Heart left ventricle (tissue), 13 donors: Measurements from ENCODE around the gene TSPAN11.

Experiments used
- POLR2A ChIP-seq, 2 donors: fragments of 450-650 bp; IDR thresholded peaks; one replicate each; pipeline ENCODE4 v1.6.1; 2017; ENCODE audit warnings: antibody characterized with exemption in 2 of 2, mild to moderate bottlenecking in 2 of 2, moderate library complexity in 2 of 2
- TF ChIP-seq, protein P1 (sequence below), 12 donors: fragments of 200-600 bp; sonication (generic) in 4 of 12; IDR thresholded peaks; one replicate each; pipeline versions ENCODE4 v1.5.0 to v1.8.0; 2018 to 2022; ENCODE audit warnings: antibody characterized with exemption in 12 of 12, mild to moderate bottlenecking in 5 of 12
- donor health status: ischemic (EF 13 %, LVEDD 7.1; RV severe dilation, severe dysfunction).
- donor health status: DM: no; HTN: yes; CAD: no.
- donor health status: DM: no; HTN: no; CAD: no.
- donor health status: ischemic (EF 25% LVEDD 6.9; RV normal size, moderate dysfunction).
- donor health status: ischemic (EF 25% LVEDD 5.7; RV mildly dilated, moderate dysfunction).
- donor health status: ischemic (EF 35%, LVEDD 5.7; RV mildly dilated, moderate dysfunction).
- donor health status: nonischemic (EF 11% LVEDD 7.7; RV severe dilation, severe dysfunction).
- donor health status: DM: yes; HTN: yes; CAD: no.
- donor health status: PGD.
- donor health status: ischemic (EF 29% LVEDD 5.4; RV normal size, mild dysfunction).
- donor health status: nonischemic (EF 23%, LVEDD 6.1; RV moderate dilation, normal function).

GRCh38 chr12:30977124-30977523 is 50.6 kb downstream of the TSPAN11 start:
- TF ChIP-seq, protein P1, sequence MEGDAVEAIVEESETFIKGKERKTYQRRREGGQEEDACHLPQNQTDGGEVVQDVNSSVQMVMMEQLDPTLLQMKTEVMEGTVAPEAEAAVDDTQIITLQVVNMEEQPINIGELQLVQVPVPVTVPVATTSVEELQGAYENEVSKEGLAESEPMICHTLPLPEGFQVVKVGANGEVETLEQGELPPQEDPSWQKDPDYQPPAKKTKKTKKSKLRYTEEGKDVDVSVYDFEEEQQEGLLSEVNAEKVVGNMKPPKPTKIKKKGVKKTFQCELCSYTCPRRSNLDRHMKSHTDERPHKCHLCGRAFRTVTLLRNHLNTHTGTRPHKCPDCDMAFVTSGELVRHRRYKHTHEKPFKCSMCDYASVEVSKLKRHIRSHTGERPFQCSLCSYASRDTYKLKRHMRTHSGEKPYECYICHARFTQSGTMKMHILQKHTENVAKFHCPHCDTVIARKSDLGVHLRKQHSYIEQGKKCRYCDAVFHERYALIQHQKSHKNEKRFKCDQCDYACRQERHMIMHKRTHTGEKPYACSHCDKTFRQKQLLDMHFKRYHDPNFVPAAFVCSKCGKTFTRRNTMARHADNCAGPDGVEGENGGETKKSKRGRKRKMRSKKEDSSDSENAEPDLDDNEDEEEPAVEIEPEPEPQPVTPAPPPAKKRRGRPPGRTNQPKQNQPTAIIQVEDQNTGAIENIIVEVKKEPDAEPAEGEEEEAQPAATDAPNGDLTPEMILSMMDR (IDR thresholded peaks at IDR 0.05) = no peak
- no peak for TF ChIP-seq POLR2A (IDR thresholded peaks at IDR 0.05)
